K562 (cell line): ENCODE measurements around the gene F12. TPM values are rescaled to one million over a fixed set of nuclear protein-coding genes. Genes with fewer than 3 reads are reported as not detected.

ENCODE experiments used
- CBX5 ChIP-seq: IDR thresholded peaks from 2 replicates; pipeline ENCODE4 v1.6.1; 2014; ENCODE audit warnings: low read depth, borderline replicate concordance
- E2F1 ChIP-seq: sonication (generic); formaldehyde crosslinking; IDR thresholded peaks from 2 replicates; pipeline ENCODE4 v1.8.1; 2023; ENCODE audit warnings: mild to moderate bottlenecking, missing genetic modification reagents, moderate library complexity
- EHMT2 ChIP-seq: fragments of 450-650 bp; IDR thresholded peaks from 2 replicates; pipeline ENCODE4 v1.6.1; 2018; ENCODE audit warnings: antibody characterized with exemption
- EP300 ChIP-seq: IDR thresholded peaks from 2 replicates; pipeline ENCODE4 v1.6.1; 2012; ENCODE audit warnings: low read length, improper control_type of control experiment
- FOS ChIP-seq: IDR thresholded peaks from 3 replicates; pipeline ENCODE4 v1.6.1; 2011; ENCODE audit not compliant: insufficient read length; ENCODE audit errors: extremely low read depth
- FOXO4 ChIP-seq: fragments of 450-650 bp; formaldehyde crosslinking; IDR thresholded peaks from 2 replicates; pipeline ENCODE4 v1.4.0; 2020; ENCODE audit warnings: mild to moderate bottlenecking, moderate library complexity
- GTF2F1 ChIP-seq: IDR thresholded peaks from 2 replicates; pipeline ENCODE4 v1.6.1; 2011; ENCODE audit warnings: low read depth, low read length, improper control_type of control experiment
- HDAC2 ChIP-seq: fragments of 450-650 bp; IDR thresholded peaks from 2 replicates; pipeline ENCODE4 v1.6.1; 2016; ENCODE audit warnings: mild to moderate bottlenecking
- KHSRP ChIP-seq: fragments of 450-650 bp; IDR thresholded peaks from 2 replicates; pipeline ENCODE4 v1.6.1; 2017
- MAFF ChIP-seq: IDR thresholded peaks from 2 replicates; pipeline ENCODE4 v1.6.1; 2012; ENCODE audit warnings: low read length, improper control_type of control experiment
- MLX ChIP-seq, 2 experiments: fragments of 450-650 bp in 1 of 2; sonication (generic) in 1 of 2; formaldehyde crosslinking; conservative IDR thresholded peaks; 2 replicates each; pipeline versions ENCODE4 v1.4.0 to v1.8.1; 2020 to 2022; ENCODE audit warnings: mild to moderate bottlenecking in 1 of 2, missing genetic modification reagents in 1 of 2
- NEUROD1 ChIP-seq: fragments of 150-350 bp; IDR thresholded peaks from 2 replicates; pipeline ENCODE4 v1.6.1; 2014; ENCODE audit warnings: borderline replicate concordance, low read length, low read depth; ENCODE audit not compliant: partially characterized antibody
- NFATC3 ChIP-seq: fragments of 450-650 bp; IDR thresholded peaks from 2 replicates; pipeline ENCODE4 v1.6.1; 2017; ENCODE audit warnings: mild to moderate bottlenecking
- SAFB ChIP-seq: fragments of 200-400 bp; formaldehyde crosslinking; IDR thresholded peaks from 2 replicates; pipeline ENCODE4 v1.6.1; 2017; ENCODE audit warnings: low read depth, low read length, borderline replicate concordance
- SMARCA4 ChIP-seq: fragments of 450-650 bp; IDR thresholded peaks from 2 replicates; pipeline ENCODE4 v1.6.1; 2016
- TAF9B ChIP-seq: fragments of 450-650 bp; IDR thresholded peaks from 2 replicates; pipeline ENCODE4 v1.6.1; 2018; ENCODE audit warnings: mild to moderate bottlenecking; ENCODE audit not compliant: partially characterized antibody
- ZNF274 ChIP-seq: IDR thresholded peaks from 2 replicates; pipeline ENCODE4 v1.6.1; 2011; ENCODE audit warnings: low read depth, mild to moderate bottlenecking, low read length, moderate library complexity, borderline replicate concordance
- ZNF277 ChIP-seq: fragments of 250-450 bp; sonication (Bioruptor Pico); IDR thresholded peaks from 2 replicates; pipeline ENCODE4 v1.8.0; 2022; ENCODE audit warnings: inconsistent platforms, mild to moderate bottlenecking, moderate library complexity, borderline replicate concordance
- ZNF41 ChIP-seq: fragments of 250-450 bp; sonication (Bioruptor Pico); conservative IDR thresholded peaks from 2 replicates; pipeline ENCODE4 v1.4.0; 2020; ENCODE audit warnings: mild to moderate bottlenecking
- ZNF449 ChIP-seq: fragments of 250-450 bp; sonication (Bioruptor Pico); IDR thresholded peaks from 2 replicates; pipeline ENCODE4 v1.8.0; 2022; ENCODE audit warnings: moderate library complexity, mild to moderate bottlenecking, inconsistent platforms
- ZNF707 ChIP-seq: fragments of 250-450 bp; sonication (Bioruptor Pico); conservative IDR thresholded peaks from 2 replicates; pipeline ENCODE4 v1.8.0; 2022; ENCODE audit warnings: inconsistent platforms, mild to moderate bottlenecking, moderate library complexity
- ZSCAN29 ChIP-seq: fragments of 450-650 bp; IDR thresholded peaks from 2 replicates; pipeline ENCODE4 v1.6.1; 2017
- polyA plus RNA-seq, 8 experiments: library from polyadenylated mRNA; depleted of rRNA in 4 of 8; stranded (reverse) in 5 of 8; unstranded in 3 of 8; fragments of >200 nt; fragmentation: Nextera tagmentation in 2 of 8; fragmentation: Illumina TruSeq in 1 of 8; extraction: Ambion mirVana in 2 of 8; extraction: Trizol in 1 of 8; gene quantifications; 2 replicates each; pipeline versions ENCODE4 v1.2.1 to v1.2.3, GENCODE V29; 2011 to 2014; ENCODE audit warnings: inconsistent platforms in 1 of 8, missing spikeins in 1 of 8
- total RNA-seq, 7 experiments: library from RNA; depleted of rRNA in 6 of 7; stranded (reverse); fragments of >200 nt in 6 of 7; fragmentation: Illumina TruSeq in 2 of 7; extraction: Trizol in 2 of 7; gene quantifications; 2 replicates each; pipeline versions ENCODE4 v1.2.1 to v1.2.3, GENCODE V29; 2011 to 2021; ENCODE audit warnings: low replicate concordance in 1 of 7

F12 gene
- total and polyA plus RNA-seq, 9 of the 15 experiments (the other 6 are each of a cell fraction or from before 2014, with no cell fraction given) = 0.59 to 18.3 (median 3.6) TPM

- TF ChIP-seq MLX (CRISPR knock-in tag; conservative IDR thresholded peaks at IDR 0.05) (no peak), GTF2F1 (no peak), ZNF449 (CRISPR knock-in tag) (no peak), TAF9B (no peak), EP300 (no peak), NFATC3 (no peak), ZNF274 (no peak), ZSCAN29 (0 out of 2 replicates have a peak, but pooled peaks have one; percentile 20), FOS (no peak), EHMT2 (no peak), MAFF (no peak), NEUROD1 (no peak), CBX5 (no peak), KHSRP (no peak), ZNF41 (CRISPR knock-in tag) (0 out of 2 replicates have a peak, but pooled peaks have one; percentile 9), FOXO4 (no peak), HDAC2 (no peak), E2F1 (CRISPR knock-in tag) (no peak), SMARCA4 (no peak), ZNF707 (CRISPR knock-in tag) (no peak), SAFB (peak; percentile 40; the same call in 1 of the 2 replicates), ZNF277 (CRISPR knock-in tag) (no peak)
Measured at GRCh38 chr5:177446200-177447065, 37.1 kb upstream of the F12 start, which contains the start of gene PRR7 (continued).
